Kidney (tissue), 14 donors: Measurements from ENCODE around the gene TEKT3. TPM values are rescaled to one million over a fixed set of nuclear protein-coding genes. Genes with fewer than 3 reads are reported as not detected.
A peak's percentile ranks its signal among the peaks of the same experiment; 100 is the strongest.

Experiments
- DNase-seq, 5 donors: peaks; one replicate each; pipeline ENCODE4 v3.0.0-alpha.2; 2013 to 2020
- FAIRE-seq: peaks from 2 replicates; lab custom pipeline; 2012; peaks lifted over from hg19 to GRCh38; lab: Jason Lieb, UNC
- H3K27ac ChIP-seq, 2 donors: one replicate each; pipeline ENCODE4 v1.7.0; 2013; ENCODE audit warnings: low read depth in 2 of 2, low read length in 2 of 2, inconsistent platforms in 1 of 2
- H3K27me3 ChIP-seq: one replicate; pipeline ENCODE4 v1.7.1; 2013; ENCODE audit warnings: low read length, inconsistent platforms; ENCODE audit not compliant: control insufficient read depth, insufficient read depth
- H3K36me3 ChIP-seq, 3 donors: one replicate each; pipeline versions ENCODE4 v1.7.0 to v1.7.1; 2013; ENCODE audit warnings: low read length in 3 of 3, control low read depth in 1 of 3, inconsistent platforms in 1 of 3; ENCODE audit not compliant: insufficient read depth in 3 of 3, control insufficient read depth in 2 of 3
- H3K4me1 ChIP-seq, 3 donors: one replicate each; pipeline versions ENCODE4 v1.7.0 to v1.7.1; 2013; ENCODE audit warnings: low read length in 3 of 3, inconsistent platforms in 1 of 3, low read depth in 1 of 3; ENCODE audit not compliant: control insufficient read depth in 2 of 3, insufficient read depth in 2 of 3
- H3K4me3 ChIP-seq, 3 donors: one replicate each; pipeline versions ENCODE4 v1.7.0 to v1.8.1; 2013; ENCODE audit warnings: low read length in 3 of 3, control low read depth in 1 of 3, inconsistent platforms in 1 of 3
- H3K9ac ChIP-seq, 3 donors: one replicate each; pipeline versions ENCODE4 v1.7.0 to v1.7.1; 2013; ENCODE audit warnings: low read length in 3 of 3, control low read depth in 1 of 3, inconsistent platforms in 1 of 3
- H3K9me3 ChIP-seq, 3 donors: one replicate each; pipeline versions ENCODE4 v1.7.0 to v1.7.1; 2013; ENCODE audit warnings: low read length in 3 of 3, control low read depth in 1 of 3, inconsistent platforms in 1 of 3; ENCODE audit not compliant: control insufficient read depth in 2 of 3, insufficient read depth in 1 of 3
- intact Hi-C: fragments of 100-400 bp; cut with DNase I; formaldehyde crosslinking; loops from one replicate; pipeline ENCODE4 v1.11.1; 2022
- polyA plus RNA-seq: library from polyadenylated mRNA; stranded (reverse); fragments of 350-450 nt; fragmentation: Illumina TruSeq; extraction: RNeasy Lipid Tissue Mini Kit (QIAGEN cat#74804); gene quantifications from one replicate; pipeline ENCODE4 v1.2.3, GENCODE V29; 2014; ENCODE audit warnings: low read depth, low replicate concordance; ENCODE audit not compliant: insufficient read depth
- total RNA-seq: library from RNA; stranded (reverse); fragmentation: NEBNext Ultra II Directional; extraction: Animal tissue kit (Norgen Biotek cat#: 25700); gene quantifications from one replicate; pipeline ENCODE4 v1.2.1, GENCODE V29; 2021
- TF ChIP-seq, protein P1 (sequence below): IDR thresholded peaks from 3 replicates; pipeline ENCODE4 v1.5.1; 2012; ENCODE audit warnings: mild to moderate bottlenecking, moderate library complexity, borderline replicate concordance; ENCODE audit not compliant: insufficient read depth; ENCODE audit errors: extremely low read depth
- donor health status: control.
- donor health status: control.
- donor health status: control.
- donor health status: control.
- donor health status: control.
- donor health status: DM: yes; HTN: yes; CAD: no.
- donor health status: Normal renal cell carcinoma (clear cell type).

Gene TEKT3
- total and polyA plus RNA-seq, 2 donors from 2014 or later = 1.4 TPM; not detected in 1

DNA sequence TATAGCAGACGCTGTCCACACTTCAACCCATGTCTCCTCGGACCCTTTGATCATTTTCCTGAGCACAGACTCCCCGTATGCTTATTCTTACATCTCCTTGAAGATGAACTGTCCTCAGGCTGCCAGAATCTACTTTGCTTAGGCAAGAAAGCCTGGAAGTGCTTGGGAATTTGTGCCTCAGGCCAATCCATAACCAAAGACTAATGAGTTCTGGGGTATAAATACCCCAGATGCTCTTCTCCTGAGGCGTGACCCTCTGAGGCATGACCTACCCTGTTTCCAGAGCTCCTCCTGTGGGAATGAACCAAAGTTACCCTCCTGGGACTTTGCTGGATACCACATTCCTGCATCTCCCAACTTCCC lies 10.1 kb upstream of the TEKT3 start:
- intact Hi-C loops = no loop called here
- Histone ChIP-seq H3K27me3 (no peaks in the 10 kb centered on the region), H3K4me3 (no peak overlapping the region), H3K36me3 (no peaks in the 10 kb centered on the region), H3K27ac (no peak overlapping the region), H3K9me3 (no peaks in the 10 kb centered on the region), H3K9ac (no peak overlapping the region), H3K4me1 (no peaks in the 10 kb centered on the region)
- FAIRE-seq = no peak
- TF ChIP-seq, protein P1, sequence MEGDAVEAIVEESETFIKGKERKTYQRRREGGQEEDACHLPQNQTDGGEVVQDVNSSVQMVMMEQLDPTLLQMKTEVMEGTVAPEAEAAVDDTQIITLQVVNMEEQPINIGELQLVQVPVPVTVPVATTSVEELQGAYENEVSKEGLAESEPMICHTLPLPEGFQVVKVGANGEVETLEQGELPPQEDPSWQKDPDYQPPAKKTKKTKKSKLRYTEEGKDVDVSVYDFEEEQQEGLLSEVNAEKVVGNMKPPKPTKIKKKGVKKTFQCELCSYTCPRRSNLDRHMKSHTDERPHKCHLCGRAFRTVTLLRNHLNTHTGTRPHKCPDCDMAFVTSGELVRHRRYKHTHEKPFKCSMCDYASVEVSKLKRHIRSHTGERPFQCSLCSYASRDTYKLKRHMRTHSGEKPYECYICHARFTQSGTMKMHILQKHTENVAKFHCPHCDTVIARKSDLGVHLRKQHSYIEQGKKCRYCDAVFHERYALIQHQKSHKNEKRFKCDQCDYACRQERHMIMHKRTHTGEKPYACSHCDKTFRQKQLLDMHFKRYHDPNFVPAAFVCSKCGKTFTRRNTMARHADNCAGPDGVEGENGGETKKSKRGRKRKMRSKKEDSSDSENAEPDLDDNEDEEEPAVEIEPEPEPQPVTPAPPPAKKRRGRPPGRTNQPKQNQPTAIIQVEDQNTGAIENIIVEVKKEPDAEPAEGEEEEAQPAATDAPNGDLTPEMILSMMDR = no peak
- DNase-seq = no peak

DNA sequence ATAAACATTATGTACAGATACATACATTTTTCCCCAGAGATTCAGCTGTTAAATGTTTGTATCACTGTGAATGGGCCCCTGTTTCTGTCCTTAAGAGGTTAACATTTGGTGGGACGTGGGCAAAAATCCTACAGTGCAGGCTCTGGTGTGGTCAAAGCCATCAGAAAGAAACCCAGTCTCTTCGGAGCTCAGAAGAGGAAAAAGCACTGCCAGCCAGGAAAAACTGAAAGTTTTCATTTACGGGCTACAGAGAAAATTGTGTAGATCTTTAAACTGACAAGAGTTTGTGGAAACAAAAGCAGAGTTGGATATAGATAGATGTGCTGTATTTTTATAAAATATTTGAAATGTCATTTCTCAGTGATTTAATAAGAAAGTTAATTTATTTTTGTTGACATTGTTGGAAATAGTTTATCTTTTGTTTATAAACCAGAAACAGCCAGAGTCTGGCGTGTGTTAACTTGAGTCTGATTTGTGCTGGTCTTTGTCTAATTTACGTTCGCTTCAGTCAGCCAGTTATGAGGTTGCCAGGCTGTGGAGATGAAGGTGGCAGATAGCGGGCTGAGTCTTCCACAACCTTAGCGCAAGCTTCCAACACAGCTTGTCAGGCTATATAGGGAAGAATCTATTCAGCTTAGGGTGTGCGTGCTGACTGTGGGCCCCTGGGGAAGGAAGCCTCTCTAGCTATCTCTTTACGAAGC lies 9.5 kb upstream of the TEKT3 start:
- Histone ChIP-seq H3K9me3 (no peaks in the 10 kb centered on the region), H3K27ac (no peak overlapping the region), H3K36me3 (no peaks in the 10 kb centered on the region), H3K9ac (no peak overlapping the region), H3K4me1 (no peaks in the 10 kb centered on the region), H3K4me3 (no peak overlapping the region), H3K27me3 (no peaks in the 10 kb centered on the region)
- FAIRE-seq (no peak), DNase-seq (no peak)
- TF ChIP-seq, protein P1 = no peak
- intact Hi-C loops = no loop called here

DNA sequence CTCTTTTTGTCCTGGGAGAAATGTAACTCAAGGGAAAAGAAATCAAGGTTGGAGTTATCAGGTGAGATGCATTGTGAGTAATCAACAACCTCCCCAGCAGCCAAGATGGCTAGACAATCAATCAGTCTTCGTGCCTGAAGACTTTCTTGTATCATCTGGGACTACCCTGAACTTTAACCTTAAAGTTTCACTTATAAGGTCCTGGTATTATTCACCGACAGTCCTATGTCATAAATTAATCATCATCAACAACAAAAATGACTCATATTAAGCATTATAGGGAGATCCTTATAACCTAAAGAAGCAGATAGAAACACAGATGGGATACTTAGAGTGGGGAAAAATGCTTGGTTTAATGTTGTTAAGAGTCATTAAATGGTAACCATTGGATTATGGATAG lies 7.7 kb upstream of the TEKT3 start:
- intact Hi-C loops = no loop called here
- Histone ChIP-seq H3K27ac (no peak overlapping the region), H3K9ac (no peak overlapping the region), H3K36me3 (no peaks in the 10 kb centered on the region), H3K27me3 (no peaks in the 10 kb centered on the region), H3K4me1 (no peaks in the 10 kb centered on the region), H3K4me3 (no peak overlapping the region), H3K9me3 (no peaks in the 10 kb centered on the region)
- DNase-seq = no peak
- FAIRE-seq = no peak
- TF ChIP-seq, protein P1 = no peak

DNA sequence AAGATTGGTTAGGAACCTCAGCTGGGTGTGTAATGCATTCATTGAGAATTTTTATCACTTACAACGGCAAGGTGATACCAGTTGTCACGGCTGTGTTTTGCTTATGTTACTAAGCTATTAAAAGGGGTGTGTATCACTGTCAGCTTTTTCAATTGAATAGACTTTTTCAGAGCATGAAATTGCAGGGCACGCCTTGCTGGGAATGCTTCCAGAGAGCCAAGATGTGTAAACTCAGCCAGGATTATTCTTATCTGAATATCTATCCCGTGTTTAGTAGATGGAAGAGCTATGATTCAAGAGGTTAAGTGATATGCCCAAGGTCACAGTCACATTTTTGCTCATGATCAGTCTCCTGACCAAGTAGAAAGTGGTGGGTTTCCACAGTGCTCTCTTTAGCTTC lies 6.6 kb upstream of the TEKT3 start:
- no peak for FAIRE-seq
- peak in 2 of 5 donors; percentile 12 to 17 for DNase-seq
- Histone ChIP-seq H3K36me3 (no peaks in the 10 kb centered on the region), H3K4me3 (no peak overlapping the region), H3K27ac (no peak overlapping the region), H3K9ac (no peak overlapping the region), H3K27me3 (no peaks in the 10 kb centered on the region), H3K4me1 (no peaks in the 10 kb centered on the region), H3K9me3 (no peaks in the 10 kb centered on the region)
- intact Hi-C loops = no loop called here
- TF ChIP-seq, protein P1 = no peak
